GM19240 (cell line): ENCODE measurements around the gene CDC14B.
"Not testable (repeated sequence)": the region's sequence is repeated elsewhere in the genome, so short reads cannot be mapped to it uniquely, and the experiment has no call there.

Source experiments
- DNase-seq: peaks from one replicate; pipeline ENCODE4 v3.0.0; 2011; ENCODE audit warnings: low spot score; ENCODE audit not compliant: insufficient read length

Gene CDC14B

DNA sequence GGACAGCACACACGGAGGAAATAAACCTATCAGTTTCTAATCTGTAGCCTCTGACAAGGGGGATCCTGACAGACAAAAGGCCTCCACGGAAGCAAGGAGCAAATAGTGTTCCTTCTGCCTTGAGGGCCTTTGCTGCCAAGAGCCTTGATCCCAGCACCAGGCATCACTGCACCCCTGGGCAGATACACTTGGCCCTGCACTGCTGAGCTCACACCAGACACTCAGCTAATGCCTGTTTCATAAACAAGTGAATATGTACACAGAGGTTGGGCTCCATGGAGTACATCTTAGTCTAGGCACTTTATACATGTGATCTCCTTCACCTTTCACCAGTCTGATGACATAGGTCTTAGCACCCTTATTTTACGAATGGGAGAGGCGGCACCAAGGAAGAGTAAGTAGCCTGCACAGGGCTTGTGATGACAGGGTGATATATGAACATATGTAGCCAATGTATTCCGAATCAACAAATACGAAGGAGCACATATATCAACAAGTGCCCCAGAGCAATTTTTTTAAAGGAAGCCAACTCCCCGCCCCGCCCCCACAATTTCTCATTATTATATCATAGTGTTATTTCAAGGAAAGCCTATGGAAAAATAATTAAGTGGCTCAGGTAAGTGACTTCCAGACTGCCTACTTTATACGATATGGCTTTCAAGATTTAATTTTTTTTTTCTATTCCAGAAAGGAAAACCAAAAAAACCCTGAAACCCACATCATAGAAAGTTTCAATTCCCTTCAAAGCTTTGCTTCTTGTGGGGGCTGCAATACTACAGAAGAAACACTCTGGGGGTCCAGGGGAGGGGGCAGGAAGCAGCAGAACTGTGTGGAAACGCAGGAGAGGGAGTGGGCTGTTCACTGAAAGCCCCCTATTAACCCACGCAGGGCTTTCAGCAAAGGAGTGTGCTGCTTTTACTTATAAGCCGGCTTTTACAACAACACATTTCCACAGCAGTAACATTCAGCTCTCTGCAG, 32.0 kb downstream of the CDC14B start:
- no peak for DNase-seq

DNA sequence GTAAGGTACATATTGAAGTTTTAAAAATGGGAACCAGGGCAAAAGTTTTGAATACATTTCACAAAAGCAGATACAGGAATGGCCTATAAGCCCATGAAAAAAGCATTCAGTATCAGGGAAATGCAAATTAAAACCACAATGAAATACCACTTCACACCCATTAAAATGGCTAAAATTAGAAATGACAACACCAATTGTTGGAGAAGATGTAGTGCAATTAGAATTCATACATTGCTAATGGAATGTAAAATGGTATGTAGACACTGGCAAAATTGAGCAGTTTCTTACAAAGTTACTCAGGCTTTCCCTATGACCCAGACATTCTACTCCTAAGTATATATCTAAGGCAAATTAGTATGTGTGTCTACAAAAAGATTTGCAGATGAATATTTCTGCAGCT, 34.2 kb downstream of the CDC14B start:
- DNase-seq, result no peak

DNA sequence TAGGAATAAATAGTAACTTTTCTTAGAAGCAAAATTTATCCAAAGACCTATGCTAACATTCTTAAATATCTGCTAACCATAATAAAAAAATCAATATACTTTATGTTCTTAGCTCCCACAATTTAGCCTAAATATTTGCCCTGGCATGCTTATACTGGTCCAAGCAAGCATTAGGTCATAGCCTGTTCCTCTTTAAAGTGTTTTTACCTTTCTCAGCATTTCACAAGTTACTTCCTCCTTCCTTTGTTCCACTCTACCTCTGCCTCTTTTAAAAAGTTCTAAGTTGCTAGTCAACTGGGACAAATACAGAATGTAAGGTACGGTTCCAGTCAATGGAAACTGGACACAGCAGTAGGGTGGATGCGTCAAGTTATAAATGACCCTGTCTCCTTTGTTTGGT, 37.4 kb downstream of the CDC14B start:
- DNase-seq, result not testable (repeated sequence)

DNA sequence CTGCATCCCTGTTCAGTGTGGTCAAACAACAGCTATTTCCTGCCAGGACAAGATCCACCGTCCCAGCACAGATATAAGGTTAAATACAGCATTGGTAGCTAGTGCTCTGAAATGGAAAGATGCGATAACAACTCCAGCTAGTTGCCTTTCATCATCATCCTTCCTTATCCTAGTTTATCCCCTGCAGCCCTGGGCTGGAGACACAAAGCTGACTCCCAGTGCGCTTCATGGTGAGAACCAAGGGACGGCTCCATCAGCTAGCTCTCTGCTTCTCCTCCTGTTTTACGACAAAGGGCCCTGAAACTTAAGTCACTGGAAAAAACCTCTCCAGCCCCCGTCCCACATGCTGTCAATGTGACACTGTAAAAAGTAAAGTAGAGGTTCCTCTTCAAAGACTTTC, 37.9 kb downstream of the CDC14B start:
- DNase-seq, result no peak

DNA sequence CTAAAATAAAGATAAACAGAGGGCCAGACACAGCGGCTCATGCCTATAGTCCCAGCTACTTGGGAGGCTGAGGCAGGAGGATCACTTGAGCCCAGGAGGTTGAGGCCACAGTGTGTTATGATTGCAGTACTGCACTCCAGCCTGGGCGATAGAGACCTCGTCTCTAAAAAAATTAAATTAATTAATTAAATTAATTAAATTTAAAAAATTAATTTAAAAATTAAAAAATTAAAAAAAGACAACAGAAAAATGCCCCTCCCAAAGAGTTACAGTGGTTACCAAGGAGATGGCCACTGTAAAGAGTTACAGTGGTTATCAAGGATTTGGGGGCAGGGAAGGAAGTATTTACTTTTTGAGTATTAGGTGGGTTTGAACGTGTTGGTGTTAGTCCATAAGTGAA, 38.3 kb downstream of the CDC14B start:
- DNase-seq, result no peak

DNA sequence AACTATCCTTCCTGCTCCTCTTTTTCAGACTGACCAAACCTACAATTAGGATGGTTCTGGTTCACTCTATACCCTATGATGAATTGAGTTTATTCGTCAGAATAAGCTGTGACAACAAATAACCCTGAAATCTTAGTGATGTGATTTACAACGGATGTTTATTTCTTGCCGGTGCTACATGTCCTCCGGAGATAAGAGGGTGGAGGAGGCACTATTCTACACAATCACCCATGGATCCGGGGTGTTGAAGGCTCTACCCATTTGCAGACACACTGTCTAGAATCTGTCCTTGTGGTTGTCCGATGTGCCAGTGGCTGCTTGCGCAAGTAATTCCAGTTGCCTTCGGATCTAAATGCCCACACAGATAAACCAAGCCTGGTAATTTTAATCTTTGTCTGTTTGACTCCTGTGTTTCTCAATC, 44.7 kb downstream of the CDC14B start:
- no peak for DNase-seq

DNA sequence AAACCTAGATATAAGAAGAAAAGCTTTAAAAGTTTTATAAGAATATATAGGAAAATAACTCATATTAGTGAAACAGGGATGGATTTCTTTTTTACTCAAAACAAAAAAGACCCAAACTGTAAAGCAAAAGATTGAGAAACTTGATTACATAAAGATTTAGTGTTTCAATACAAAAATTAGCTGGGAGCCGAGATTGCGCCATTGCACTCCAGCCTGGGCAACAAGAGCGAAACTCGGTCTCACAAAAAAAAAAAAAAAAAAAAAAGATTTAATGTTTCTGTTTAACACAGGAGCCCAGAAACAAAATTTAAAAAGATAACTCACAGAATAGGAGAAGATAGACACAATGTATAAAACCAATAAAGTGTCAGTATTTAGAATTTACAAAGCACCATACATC, 45.2 kb downstream of the CDC14B start:
- DNase-seq, result no peak

DNA sequence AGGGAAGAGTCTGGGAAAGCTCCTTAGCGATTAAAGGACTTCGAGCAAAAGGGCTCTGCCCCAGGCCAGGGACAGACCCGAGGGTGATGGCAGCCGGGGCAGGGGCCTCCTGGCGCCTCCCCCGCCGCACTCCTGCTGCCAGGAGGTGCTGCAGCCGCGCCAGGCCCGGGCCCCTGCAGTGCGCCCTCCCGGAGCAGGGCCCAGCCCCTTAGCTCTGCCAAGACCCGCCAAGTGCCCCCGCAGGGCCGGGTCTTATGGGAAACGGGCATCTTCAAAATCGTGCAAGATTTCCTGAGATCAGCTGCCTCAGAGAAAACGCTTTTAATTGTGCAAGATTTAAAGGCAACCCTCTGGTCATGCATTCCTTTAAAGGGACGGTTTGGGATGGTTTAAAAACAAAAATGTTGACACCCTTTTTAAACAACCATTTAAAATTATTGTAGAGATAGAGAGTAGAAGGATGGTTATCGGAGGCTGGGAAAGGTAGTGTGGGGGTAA, 52.4 kb downstream of the CDC14B start:
- peak; percentile 14 for DNase-seq

DNA sequence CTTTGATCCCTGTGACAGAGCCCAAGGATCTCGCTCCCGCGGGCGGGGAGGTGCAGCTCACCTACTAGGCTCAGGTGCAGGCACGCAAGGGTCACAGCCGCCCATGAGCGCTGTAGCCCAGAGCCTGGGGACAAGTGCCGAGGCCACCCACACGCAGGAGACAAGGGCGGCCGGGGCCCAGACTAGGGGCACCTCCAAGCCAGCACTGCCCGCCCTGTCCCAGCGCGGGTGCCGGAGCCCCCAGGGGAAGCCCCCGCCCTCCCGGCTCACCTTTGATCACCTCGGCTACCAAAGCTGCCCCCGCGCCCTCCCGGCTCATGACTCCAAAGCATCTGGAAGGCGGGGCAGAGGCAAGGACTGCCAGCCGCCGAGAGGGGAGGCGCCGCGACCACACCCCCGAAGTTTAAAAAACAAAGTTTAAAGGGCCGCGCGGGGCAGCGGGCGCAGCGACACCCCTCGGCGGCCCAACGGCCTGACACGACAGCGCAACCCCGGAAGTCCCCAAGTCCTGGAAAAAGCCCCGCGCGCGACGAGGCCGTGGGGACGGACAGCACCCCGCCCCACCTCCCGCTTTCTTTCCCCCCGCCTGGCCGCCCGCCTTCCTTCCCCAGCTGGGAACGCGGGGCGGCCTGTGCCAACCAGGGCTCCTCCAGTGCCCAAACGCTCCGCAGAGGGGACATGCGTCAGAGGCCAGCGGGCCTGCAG, 53.0 kb downstream of the CDC14B start:
- peak; percentile 61 for DNase-seq

DNA sequence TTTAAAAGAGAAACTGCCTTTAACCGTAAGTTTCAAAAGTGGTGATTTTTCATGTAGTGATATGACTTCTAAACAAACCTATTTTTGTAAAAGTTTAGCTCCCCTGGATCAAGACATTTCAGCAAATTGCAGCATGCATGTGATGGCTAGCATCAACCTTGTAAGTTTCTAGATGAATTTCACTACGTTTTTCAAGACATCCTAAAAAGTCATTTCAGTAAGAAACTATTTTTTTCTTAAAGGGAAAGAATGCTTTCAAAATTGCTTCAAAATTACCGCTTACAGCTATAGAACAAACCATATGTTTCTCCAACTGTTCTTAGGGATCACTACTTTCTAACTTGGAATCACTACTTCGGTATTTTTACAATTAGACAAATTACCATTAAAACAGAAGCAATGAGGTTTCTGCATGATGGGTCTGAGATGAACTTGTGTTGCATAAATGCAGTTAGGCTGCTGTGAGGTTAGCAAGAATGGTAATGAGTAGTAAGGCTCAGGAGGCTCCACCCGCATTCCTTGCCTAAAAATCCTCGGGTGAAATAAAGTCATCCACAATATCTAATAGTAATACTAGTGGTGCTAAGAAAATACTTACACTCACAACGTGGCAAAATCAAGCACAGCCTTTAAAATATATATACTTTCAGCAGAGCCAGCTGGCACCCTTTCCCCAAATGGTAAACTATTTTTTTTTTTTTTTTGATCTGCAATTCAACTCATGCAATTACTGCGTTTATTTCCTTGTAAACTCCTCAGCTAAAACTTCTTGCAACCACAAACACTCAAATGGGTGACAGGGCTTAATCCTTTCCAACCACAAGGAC, 53.8 kb downstream of the CDC14B start:
- DNase-seq, result no peak

DNA sequence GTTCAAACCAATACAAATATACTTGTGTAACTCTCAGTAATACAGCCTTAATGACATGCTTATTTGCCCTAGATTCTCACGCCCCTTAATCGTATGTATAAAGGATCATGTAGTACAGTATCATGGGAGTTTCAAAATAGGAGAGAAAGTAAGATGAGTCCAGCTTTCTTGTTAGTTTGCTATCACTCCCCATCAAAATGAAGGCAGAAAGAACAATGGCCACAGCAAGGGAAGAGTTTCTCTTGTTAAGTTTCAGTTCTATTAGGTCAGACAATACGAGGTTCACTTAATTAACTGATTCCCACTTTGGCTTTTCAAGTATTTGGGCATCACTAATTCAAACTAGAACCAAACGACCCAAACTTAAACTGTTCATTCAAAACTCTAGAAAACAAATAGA, 55.4 kb downstream of the CDC14B start:
- DNase-seq, result no peak

DNA sequence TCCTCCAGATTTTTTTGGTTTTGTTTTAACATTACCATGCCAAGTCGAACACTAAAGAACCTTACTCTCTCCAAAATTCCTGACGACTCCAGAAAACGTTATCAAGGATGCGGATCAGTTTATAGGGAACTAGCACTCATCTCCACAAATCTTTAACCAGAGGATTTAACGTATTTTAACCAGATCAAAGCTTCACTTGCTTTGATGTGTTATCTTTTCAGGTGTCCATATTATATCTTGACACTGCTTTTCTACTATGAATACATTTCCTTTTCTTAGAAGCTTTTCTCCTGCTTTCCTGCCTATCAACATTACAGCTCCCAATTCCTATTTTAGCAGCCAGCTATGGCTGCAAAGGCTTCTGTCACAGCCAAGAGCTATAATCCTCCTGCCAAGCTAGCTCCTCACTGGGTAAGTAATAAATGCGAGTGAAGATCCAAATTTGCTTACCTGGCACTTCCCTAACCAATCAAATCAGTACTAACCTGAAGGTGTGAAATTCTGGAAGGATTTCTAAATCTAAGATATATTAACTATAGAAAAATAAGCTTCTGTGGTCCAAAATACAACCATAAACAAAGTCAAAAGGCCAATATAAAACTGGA, 60.2 kb downstream of the CDC14B start:
- no peak for DNase-seq

DNA sequence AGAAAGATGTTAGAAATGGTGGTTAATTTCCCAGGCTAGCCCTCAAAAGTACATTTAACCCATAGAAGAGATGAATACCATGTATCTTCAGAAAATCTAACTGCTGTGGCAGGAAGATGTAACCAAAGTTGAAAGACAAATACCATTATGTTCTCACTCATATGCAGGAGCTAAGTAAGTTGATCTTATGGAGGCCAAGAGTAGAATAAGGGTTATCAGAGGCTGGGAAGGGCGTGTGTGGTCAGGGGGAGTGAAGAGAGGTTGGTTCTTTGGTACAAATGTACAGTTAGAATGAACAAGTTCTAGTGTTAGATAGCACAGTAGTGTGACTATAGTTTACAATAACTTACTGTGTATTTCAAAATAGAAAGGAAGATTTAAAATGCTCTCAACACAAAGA, 61.7 kb downstream of the CDC14B start:
- no peak for DNase-seq

DNA sequence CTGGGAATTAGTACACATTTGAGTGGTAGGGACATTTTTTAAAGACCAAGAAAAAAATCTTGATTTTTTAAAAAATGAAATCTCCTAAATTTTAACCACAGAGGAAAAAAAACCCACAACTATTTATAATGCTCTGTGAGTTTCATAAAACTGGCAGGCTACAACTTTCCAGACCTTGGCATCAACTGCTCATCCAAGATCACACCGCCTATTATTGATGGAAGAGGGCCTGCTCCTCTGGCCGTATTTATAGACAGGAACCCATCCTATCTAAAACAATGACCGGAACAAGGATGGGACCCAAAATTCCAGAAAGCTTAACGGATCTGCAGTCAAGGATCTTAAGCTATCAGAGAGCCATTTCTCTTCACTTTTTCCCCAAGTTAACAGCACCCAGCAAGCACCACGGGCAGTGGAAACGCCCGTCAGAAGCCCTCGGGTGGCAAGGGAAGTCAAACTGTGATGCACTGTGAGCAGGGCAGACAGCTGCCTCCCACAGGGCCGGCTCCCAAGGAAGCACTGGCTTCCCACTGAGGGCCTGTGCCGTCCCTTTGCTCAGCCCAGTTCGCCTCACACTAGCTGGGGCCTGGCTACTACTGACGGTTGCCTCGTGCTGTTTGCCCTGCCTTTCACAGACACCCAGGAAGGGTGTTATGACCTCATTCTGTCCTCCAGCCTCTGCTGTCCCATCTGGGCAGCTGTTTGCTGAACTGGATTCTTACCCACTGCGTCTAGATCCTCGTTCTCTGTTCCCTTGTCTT, 62.8 kb downstream of the CDC14B start:
- no peak for DNase-seq

DNA sequence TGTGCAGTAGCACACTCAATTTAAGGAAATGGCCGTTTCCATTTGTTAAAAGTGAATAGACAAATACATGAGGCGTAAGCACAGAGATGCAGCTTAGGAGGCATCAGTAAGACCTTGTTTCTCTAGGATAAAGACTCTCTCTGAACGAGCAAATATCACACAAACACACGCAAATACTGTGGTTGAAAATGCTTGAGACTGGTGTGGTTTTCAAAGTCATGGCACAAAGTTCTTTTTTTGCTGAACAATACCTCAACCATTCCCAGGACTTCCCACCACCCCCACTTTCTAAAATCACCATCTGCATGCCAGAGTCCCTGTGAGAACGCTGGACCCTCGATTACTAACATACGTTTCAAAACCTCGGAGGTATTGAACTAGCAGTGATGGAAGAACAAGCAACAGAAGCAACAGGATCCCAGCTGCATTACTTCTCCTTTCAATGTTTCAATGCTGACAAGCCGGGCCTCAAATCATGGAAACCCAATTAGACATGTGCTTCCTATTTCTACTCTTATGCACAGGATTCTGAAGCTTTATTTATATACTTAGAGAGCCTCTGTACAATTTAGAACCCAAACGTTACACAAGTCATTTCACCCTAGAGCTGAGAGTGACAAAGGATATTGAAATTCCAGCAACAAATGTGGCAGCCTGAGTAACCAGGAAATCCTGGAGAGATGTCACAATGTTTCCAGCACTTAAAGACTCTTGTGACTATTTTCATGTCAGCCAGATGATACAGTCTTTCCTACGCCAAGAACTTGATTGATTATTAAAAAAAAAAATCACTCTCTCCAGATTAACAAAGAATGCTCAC, 63.9 kb downstream of the CDC14B start:
- DNase-seq, result no peak

DNA sequence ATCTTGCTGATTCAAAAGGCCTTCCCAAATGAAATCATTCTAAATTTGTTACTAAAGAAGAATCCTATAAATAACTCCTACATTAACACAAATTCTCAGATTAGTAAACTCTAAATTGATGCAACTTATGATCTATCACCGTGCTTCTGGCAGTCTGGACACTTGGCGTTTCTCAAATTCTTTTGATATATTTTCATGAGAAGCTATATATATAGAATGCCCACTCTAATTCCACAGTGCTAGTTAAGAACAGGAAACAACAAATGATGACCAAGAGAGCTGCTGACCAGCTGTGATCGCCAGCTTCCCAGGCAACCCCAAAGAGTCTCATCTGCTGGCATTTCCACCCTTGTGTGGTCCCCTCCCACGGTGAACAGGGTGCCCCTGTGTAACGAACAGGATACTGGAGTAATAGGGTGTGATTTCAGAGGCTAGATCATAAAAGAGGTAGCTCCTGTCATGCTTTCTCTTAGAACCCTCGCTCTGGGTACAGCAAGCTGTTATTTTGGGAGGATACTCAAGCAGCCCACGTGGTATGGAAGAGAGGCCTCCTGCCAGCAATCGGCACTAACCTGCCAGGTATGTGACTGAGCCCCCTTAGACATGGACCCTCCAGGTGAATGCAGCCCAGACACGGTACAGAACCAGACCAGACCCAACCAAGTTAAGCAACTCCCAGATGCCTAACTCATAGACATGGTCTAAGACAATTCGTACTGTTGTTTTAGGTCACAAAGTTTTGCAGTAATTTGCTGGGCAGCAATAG, 64.7 kb downstream of the CDC14B start:
- DNase-seq, result no peak

DNA sequence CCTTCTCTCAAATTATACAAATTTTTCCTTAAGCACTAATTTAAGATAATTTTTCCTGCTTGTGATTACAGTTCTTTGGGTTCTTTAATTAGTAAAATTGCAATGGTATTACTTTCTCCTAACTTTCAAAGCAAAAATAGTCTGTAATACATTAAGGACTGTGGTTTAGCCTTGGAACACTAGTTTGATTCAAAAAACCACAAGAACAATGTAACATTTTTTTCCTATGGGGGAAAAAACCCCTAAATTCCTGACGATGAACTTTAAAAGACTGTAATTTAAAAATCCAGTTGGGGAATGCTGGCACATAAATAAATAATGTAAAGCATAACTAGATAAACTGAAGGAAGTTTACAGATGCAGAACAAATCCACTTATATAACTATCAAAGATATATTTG, 65.3 kb downstream of the CDC14B start:
- no peak for DNase-seq

DNA sequence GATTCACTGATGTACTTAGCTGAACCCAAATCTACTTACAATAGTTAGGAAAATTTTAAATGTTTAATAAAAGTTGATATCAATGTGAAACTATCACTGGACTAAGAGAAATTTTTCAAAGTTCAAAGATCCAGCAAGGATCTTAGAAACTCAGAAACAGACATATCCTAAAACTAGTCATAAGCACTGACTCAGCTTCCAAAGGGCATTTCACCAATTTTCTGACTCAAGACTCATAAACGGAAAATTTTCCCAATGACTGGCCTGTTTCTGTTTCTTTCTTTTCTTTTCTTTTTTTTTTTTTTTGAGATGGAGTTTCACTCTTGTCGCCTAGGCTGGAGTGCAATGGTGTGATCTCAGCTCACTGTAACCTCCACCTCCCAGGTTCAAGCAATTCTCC, 66.6 kb downstream of the CDC14B start:
- DNase-seq, result no peak

DNA sequence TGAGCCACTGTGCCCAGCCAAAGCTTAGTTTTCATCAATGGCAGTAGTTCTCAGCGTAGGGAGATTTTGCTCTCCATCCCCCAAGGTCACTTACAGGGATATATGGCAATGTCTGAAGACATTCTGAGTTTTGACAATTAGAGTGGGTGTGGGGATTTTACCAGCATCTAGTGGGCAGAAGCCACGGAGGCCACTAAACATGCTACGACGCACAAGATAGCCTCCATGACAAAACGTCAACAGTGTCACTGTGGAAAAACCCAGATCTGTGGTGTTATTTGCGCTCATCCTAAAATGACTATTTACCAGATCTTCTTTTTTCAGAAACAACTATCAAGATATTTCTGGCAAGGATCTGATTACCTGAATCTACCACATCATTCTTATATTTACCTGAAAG, 68.2 kb downstream of the CDC14B start:
- no peak for DNase-seq
